Measurements from ENCODE around the gene C3. TPM values are rescaled to one million over a fixed set of nuclear protein-coding genes. Genes with fewer than 3 reads are reported as not detected.

C3 gene
- polyA plus RNA-seq, 2 donors = 25.6 to 137 TPM

Other genes starting within 250 kb of the C3 start
- gene DENND1C, start 238.9 kb downstream of the C3 start, polyA plus RNA-seq = 1 to 10 TPM; 1.8 to 3.9 TPM
- under 1 TPM; 0.06 to 0.16 TPM for gene TUBB4A, start 218.3 kb downstream of the C3 start, polyA plus RNA-seq
- 1 to 10 TPM; 4.8 to 8.2 TPM for gene TNFSF9, start 189.6 kb downstream of the C3 start, polyA plus RNA-seq
- under 1 TPM; 0.20 to 0.26 TPM for gene CD70, start 129.5 kb downstream of the C3 start, polyA plus RNA-seq
- under 1 TPM; 0.49 to 0.98 TPM for gene TNFSF14, start 50.5 kb downstream of the C3 start, polyA plus RNA-seq
- gene GPR108, start 16.9 kb upstream of the C3 start, polyA plus RNA-seq = 10 to 100 TPM; 55.8 to 93.8 TPM
- gene TRIP10, start 19.0 kb upstream of the C3 start, polyA plus RNA-seq = 100 to 1,000 TPM; 191 to 519 TPM
- gene SH2D3A, start 46.8 kb upstream of the C3 start, polyA plus RNA-seq = 10 to 100 TPM; 29.6 to 48.7 TPM
- gene VAV1, start 52.1 kb upstream of the C3 start, polyA plus RNA-seq = 1 to 10 TPM; 1.3 to 8.4 TPM
- gene ADGRE1, start 166.9 kb upstream of the C3 start, polyA plus RNA-seq = under 1 TPM in 1 of 2 donors, not detected in 1; 0.06 TPM